ENCODE measurements around the gene PFKP.

The PFKP gene

GRCh38 chr10:3067118-3067858 lies at the start of gene PFKP:
Gene PFKP (plus strand): TSS chr10:3067548. CDS start chr10:3067596, 48 bp downstream.
- H3K27me3 ChIP-seq = peaks cover 87% of the 10 kb centered on the region
- no peaks in the 10 kb centered on the region for H3K36me3 ChIP-seq
- TF ChIP-seq, protein P1, sequence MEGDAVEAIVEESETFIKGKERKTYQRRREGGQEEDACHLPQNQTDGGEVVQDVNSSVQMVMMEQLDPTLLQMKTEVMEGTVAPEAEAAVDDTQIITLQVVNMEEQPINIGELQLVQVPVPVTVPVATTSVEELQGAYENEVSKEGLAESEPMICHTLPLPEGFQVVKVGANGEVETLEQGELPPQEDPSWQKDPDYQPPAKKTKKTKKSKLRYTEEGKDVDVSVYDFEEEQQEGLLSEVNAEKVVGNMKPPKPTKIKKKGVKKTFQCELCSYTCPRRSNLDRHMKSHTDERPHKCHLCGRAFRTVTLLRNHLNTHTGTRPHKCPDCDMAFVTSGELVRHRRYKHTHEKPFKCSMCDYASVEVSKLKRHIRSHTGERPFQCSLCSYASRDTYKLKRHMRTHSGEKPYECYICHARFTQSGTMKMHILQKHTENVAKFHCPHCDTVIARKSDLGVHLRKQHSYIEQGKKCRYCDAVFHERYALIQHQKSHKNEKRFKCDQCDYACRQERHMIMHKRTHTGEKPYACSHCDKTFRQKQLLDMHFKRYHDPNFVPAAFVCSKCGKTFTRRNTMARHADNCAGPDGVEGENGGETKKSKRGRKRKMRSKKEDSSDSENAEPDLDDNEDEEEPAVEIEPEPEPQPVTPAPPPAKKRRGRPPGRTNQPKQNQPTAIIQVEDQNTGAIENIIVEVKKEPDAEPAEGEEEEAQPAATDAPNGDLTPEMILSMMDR (IDR thresholded peaks at IDR 0.05) = no peak
- peaks cover 11 to 20% of the 10 kb centered on the region in 2 experiments for H3K4me1 ChIP-seq (ENCODE audit: control insufficient read depth in 1 of 2, insufficient read depth in 1 of 2, low read depth in 1 of 2, low read length in 1 of 2)
- no peak within 1 kb of the TSS for H3K27ac ChIP-seq
- peak within 1 kb of the TSS; percentile 55 to 63 for H3K4me3 ChIP-seq (ENCODE audit: low read depth in 1 of 2, low read length in 1 of 2)
- no peaks in the 10 kb centered on the region for H3K9me3 ChIP-seq

DNA sequence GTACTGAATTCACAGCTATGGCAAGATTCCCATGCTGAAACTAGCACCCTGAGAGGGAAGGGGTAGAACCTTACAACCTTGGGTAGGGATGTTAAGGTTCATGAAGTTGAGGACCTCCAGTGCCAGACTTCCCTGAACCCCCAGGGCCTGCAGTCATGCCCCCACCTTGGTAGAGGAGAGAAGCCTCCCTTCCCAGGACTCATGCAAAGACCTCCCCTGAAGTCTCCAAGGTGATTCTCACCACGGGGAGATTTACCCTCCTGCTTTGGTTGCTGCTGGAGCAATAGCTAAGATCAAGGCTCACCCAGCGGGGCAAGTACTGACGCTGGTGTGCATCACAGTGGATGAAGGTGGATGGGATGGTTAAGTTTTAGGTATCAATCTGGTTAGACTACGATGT lies 49.1 kb upstream of the PFKP start:
- Histone ChIP-seq H3K4me3 (ENCODE audit: low read depth in 1 of 2, low read length in 1 of 2) (no peak overlapping the region), H3K27me3 (no peaks in the 10 kb centered on the region), H3K36me3 (no peaks in the 10 kb centered on the region), H3K27ac (no peak overlapping the region), H3K4me1 (ENCODE audit: control insufficient read depth in 1 of 2, insufficient read depth in 1 of 2, low read depth in 1 of 2, low read length in 1 of 2) (no peaks in the 10 kb centered on the region), H3K9me3 (no peaks in the 10 kb centered on the region)
- TF ChIP-seq, protein P1 (IDR thresholded peaks at IDR 0.05) = no peak

GRCh38 chr10:3020311-3020710 lies 47.0 kb upstream of the PFKP start:
- H3K27me3 ChIP-seq = no peaks in the 10 kb centered on the region
- no peaks in the 10 kb centered on the region for H3K9me3 ChIP-seq
- no peak overlapping the region for H3K4me3 ChIP-seq (ENCODE audit: low read depth in 1 of 2, low read length in 1 of 2)
- TF ChIP-seq, protein P1 (IDR thresholded peaks at IDR 0.05) = no peak
- no peaks in the 10 kb centered on the region for H3K36me3 ChIP-seq
- H3K27ac ChIP-seq = no peak overlapping the region
- H3K4me1 ChIP-seq (ENCODE audit: control insufficient read depth in 1 of 2, insufficient read depth in 1 of 2, low read depth in 1 of 2, low read length in 1 of 2) = no peaks in the 10 kb centered on the region

GRCh38 chr10:3020881-3021280 lies 46.5 kb upstream of the PFKP start:
- Histone ChIP-seq H3K27me3 (no peaks in the 10 kb centered on the region), H3K4me3 (ENCODE audit: low read depth in 1 of 2, low read length in 1 of 2) (no peak overlapping the region), H3K4me1 (ENCODE audit: control insufficient read depth in 1 of 2, insufficient read depth in 1 of 2, low read depth in 1 of 2, low read length in 1 of 2) (no peaks in the 10 kb centered on the region), H3K9me3 (no peaks in the 10 kb centered on the region), H3K36me3 (no peaks in the 10 kb centered on the region), H3K27ac (no peak overlapping the region)
- TF ChIP-seq, protein P1 (IDR thresholded peaks at IDR 0.05) = no peak

DNA sequence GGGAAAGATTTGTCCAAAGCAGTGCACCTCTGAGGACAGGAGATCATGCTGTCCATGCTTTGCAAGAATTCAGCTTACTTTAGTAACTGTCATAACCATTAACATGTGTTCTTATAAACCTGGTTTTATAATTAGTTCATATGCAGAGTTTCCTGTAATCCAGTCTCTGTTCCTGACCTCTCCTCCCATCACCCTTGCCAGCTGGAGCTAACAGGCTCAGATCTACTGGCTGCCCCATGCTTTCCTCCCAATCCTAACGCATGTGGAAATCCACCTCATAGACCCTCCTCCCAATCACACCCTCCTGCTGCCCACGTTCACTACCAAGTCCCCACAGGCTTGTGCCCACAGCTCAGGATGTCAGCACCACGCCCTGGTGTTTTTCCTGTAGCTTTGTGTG lies 45.3 kb upstream of the PFKP start:
- no peaks in the 10 kb centered on the region for H3K4me1 ChIP-seq (ENCODE audit: control insufficient read depth in 1 of 2, insufficient read depth in 1 of 2, low read depth in 1 of 2, low read length in 1 of 2)
- no peaks in the 10 kb centered on the region for H3K9me3 ChIP-seq
- H3K4me3 ChIP-seq (ENCODE audit: low read depth in 1 of 2, low read length in 1 of 2) = no peak overlapping the region
- no peaks in the 10 kb centered on the region for H3K36me3 ChIP-seq
- no peak overlapping the region for H3K27ac ChIP-seq
- TF ChIP-seq, protein P1 (IDR thresholded peaks at IDR 0.05) = no peak
- no peaks in the 10 kb centered on the region for H3K27me3 ChIP-seq
